Measurements from ENCODE around the gene BTBD16.

- TF ChIP-seq POLR2A (IDR thresholded peaks at IDR 0.05; ENCODE audit: low read depth, low read length) = no peak
- no peak for TF ChIP-seq CTCF (conservative IDR thresholded peaks at IDR 0.05; ENCODE audit: low read depth, low read length)
- no peak for TF ChIP-seq CEBPB (IDR thresholded peaks at IDR 0.05; ENCODE audit: low read depth, low read length)
Measured at GRCh38 chr10:122261584-122261983, 9.5 kb upstream of the BTBD16 start.

Data from IMR-90 (cell line).